ENCODE measurements around the gene SPTBN5.

SPTBN5 gene

GRCh38 chr15:41840673-41841072, 53.2 kb downstream of the SPTBN5 start:
- no peak for DNase-seq

- DNase-seq = no peak
These were observed 53.9 kb downstream of the SPTBN5 start for GRCh38 chr15:41839781-41840491.

GRCh38 chr15:41838400-41838897, 55.4 kb downstream of the SPTBN5 start, which contains the start of gene PLA2G4B:
Gene PLA2G4B, plus strand, starts transcription at chr15:41838847. Its CDS starts 67 bp downstream, at chr15:41838914.
- no peak for DNase-seq

- DNase-seq = no peak
These were observed 57.0 kb downstream of the SPTBN5 start for GRCh38 chr15:41836713-41837454.

GRCh38 chr15:41836073-41836472, 57.8 kb downstream of the SPTBN5 start:
- no peak for DNase-seq

- DNase-seq = no peak
These were observed 59.8 kb downstream of the SPTBN5 start for GRCh38 chr15:41834096-41834495.

- DNase-seq = no peak
These were observed 61.0 kb downstream of the SPTBN5 start for GRCh38 chr15:41832875-41833274.

- no peak for DNase-seq
These were observed 61.6 kb downstream of the SPTBN5 start for GRCh38 chr15:41832208-41832607.

GRCh38 chr15:41831291-41831690, 62.6 kb downstream of the SPTBN5 start:
- DNase-seq = peak; percentile 55

- DNase-seq = no peak
These were observed 63.8 kb downstream of the SPTBN5 start for GRCh38 chr15:41829959-41830646.

- DNase-seq = no peak
These were observed 65.1 kb downstream of the SPTBN5 start for GRCh38 chr15:41828807-41829141.

- peak; percentile 98 for DNase-seq
These were observed 65.7 kb downstream of the SPTBN5 start, which contains the start of gene JMJD7 for GRCh38 chr15:41827880-41828806. Gene JMJD7, plus strand, starts transcription at chr15:41828092. Its CDS starts 33 bp downstream, at chr15:41828125.

- peak; percentile 40 for DNase-seq
These were observed 66.5 kb downstream of the SPTBN5 start for GRCh38 chr15:41827290-41827879.

GRCh38 chr15:41825572-41826535, 68.0 kb downstream of the SPTBN5 start:
- DNase-seq = no peak

GRCh38 chr15:41825145-41825544, 68.7 kb downstream of the SPTBN5 start:
- DNase-seq = no peak

GRCh38 chr15:41824062-41824745, 69.6 kb downstream of the SPTBN5 start:
- no peak for DNase-seq

- no peak for DNase-seq
These were observed 70.4 kb downstream of the SPTBN5 start for GRCh38 chr15:41823502-41823901.

- no peak for DNase-seq
These were observed 70.9 kb downstream of the SPTBN5 start for GRCh38 chr15:41822957-41823356.

GRCh38 chr15:41822471-41822870, 71.4 kb downstream of the SPTBN5 start:
- no peak for DNase-seq

GRCh38 chr15:41821831-41822230, 72.0 kb downstream of the SPTBN5 start:
- DNase-seq = no peak
